ENCODE results near the gene ADRA2B. TPM values are rescaled to one million over a fixed set of nuclear protein-coding genes. Genes with fewer than 3 reads are reported as not detected.

The ADRA2B gene
- total RNA-seq, 4 donors from 2014 or later: 0.93 to 3.6 (median 1.2) TPM

DNA sequence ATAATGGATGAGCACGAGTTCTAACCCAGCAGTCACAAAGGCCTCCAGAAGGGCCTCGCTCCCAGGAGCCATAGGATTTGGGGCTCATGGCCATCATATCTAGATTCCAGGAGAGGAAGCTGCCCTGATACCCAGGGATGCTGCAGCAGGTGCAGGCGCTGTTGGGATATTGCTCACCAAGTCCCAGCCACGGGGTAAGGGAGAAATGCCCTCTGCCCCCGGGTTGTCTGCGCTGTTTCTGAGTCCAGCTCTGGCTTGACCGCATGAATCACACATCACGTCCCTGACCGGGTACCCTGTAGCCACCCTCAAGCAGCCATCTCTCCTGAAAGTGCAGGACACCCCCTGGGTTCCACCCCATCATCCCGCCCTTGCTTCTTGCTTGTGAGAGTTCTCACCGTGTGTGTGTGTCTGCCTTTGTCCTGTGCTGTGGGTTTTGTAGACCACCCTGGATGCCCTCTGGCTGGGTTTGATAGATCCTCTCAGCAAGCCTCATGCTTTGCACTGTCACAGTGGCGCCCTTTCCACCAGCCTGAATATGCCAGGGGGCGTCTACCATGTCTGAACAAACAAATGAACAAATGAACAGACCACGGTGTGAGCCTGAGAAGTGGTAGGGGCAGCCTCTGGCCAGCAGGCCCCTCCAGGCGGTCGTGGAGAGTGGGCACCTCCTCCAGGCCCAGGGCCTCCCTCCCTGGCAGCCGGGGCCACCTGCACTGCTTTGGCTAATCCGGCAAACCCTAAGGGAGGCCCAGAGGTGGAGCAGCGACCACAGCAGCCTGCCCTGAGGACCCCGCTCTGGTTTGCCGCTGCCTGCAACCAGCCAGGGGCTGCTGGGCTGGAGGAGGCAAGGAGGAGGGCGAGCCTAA, 32.1 kb downstream of the ADRA2B start:
- no peak overlapping the region for H3K4me3 ChIP-seq
- no peaks in the 10 kb centered on the region for H3K9me3 ChIP-seq
- no peak for TF ChIP-seq POLR2AphosphoS5 (IDR thresholded peaks at IDR 0.05)
- no peak for TF ChIP-seq EP300 (IDR thresholded peaks at IDR 0.05)
- TF ChIP-seq, protein P1, sequence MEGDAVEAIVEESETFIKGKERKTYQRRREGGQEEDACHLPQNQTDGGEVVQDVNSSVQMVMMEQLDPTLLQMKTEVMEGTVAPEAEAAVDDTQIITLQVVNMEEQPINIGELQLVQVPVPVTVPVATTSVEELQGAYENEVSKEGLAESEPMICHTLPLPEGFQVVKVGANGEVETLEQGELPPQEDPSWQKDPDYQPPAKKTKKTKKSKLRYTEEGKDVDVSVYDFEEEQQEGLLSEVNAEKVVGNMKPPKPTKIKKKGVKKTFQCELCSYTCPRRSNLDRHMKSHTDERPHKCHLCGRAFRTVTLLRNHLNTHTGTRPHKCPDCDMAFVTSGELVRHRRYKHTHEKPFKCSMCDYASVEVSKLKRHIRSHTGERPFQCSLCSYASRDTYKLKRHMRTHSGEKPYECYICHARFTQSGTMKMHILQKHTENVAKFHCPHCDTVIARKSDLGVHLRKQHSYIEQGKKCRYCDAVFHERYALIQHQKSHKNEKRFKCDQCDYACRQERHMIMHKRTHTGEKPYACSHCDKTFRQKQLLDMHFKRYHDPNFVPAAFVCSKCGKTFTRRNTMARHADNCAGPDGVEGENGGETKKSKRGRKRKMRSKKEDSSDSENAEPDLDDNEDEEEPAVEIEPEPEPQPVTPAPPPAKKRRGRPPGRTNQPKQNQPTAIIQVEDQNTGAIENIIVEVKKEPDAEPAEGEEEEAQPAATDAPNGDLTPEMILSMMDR (IDR thresholded peaks at IDR 0.05): no peak
- H3K4me1 ChIP-seq: peaks cover 4% of the 10 kb centered on the region
- H3K27me3 ChIP-seq: peaks cover 4% of the 10 kb centered on the region
- H3K27ac ChIP-seq: no peak overlapping the region
- 91% methylated on average over 20 of the region's 22 CpGs for WGBS
- DNase-seq (ENCODE audit: low spot score in 2 of 2): peak in 1 of 2 donors; percentile 72
- H3K36me3 ChIP-seq: no peaks in the 10 kb centered on the region

DNA sequence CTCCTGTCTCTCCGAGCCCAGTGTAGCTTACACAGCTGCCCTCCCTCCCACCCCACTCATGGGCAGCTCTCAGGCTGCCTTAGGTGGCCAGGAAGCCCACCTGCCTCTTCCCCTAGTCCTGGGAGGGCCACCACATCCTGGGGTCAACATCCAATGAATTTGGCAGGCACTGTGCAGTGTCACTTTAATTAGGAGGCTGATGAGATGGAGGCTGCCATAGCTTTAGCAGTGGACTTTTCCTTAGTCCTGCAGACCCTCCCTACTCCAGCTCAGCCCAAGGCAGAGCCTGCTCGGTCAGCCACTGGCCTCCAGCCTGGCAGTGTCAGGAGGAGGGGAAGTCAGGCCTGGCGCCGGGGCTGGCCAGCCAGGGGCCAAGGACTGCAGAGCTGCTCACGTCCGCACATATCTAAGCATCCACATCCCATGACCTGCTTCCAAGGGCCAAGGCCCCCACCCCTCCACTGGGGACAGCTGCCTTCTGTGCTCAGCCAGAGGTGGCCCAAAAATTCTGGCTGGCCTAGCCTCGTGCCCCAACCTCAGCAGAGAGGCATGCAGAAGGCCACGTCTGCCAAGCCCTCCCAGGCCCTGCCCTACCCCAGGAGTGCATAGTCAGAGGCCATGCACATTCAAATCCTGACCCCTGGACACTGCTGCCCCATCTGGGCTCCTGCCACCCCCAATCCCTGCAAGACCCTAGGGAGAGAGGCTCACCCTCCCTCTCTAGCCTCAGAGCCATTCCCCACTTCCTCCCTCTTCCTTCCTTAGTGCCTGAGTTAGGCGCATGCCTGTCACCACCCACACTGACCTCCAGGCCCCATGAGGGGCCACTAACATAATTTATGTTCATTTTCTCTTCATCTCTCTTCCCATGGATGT, 33.1 kb downstream of the ADRA2B start:
- Histone ChIP-seq H3K27ac (no peak overlapping the region), H3K27me3 (peaks cover 4% of the 10 kb centered on the region), H3K9me3 (no peaks in the 10 kb centered on the region), H3K4me3 (no peak overlapping the region), H3K4me1 (peaks cover 4% of the 10 kb centered on the region), H3K36me3 (no peaks in the 10 kb centered on the region)
- TF ChIP-seq POLR2A (IDR thresholded peaks at IDR 0.05) (no peak), EP300 (IDR thresholded peaks at IDR 0.05) (no peak)
- 63% methylated on average over 4 of the region's 9 CpGs for WGBS
- peak in 1 of 2 donors; percentile 76 for DNase-seq (ENCODE audit: low spot score in 2 of 2)

DNA sequence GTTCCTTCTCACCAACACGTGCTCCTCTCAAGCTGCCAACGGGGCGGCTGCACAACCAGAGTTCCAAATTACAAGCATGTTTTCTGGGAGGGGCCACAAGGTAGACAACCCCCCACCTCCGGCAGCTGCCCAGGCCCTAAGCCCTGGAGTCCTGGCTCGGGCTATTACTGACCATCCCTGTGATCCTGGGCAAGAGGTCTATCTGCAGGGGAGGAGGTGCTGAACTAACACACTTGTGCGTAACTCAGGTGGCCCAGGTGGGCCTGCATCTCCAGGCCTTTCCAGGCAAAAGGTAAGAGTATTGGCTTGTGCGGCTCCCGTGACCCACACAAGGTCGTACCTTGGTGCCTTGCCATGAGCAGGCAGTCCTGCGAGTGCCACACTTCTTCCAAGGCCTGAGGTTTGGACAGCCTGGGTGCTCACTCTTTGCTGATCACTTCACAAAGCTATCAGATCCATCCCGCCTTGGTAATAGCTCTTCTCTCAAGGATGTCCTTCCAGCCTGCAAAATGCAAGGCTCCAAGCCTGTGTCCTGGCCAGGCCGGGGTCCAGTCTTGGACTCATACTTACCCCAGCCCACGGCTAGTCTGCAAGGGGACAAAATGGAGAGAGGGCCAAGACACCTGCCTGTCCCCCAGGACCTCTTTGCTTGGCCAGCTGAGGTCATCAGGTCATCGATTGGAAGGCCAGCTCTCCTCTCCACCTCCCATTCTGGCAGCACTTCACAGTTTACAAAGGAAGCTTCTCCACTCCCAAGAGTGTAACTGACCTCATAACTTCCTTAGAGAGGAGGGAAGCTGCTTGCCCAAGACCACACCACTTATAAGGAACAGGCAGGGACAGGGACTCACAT, 33.9 kb downstream of the ADRA2B start:
- Histone ChIP-seq H3K4me3 (no peak overlapping the region), H3K9me3 (no peaks in the 10 kb centered on the region), H3K27ac (no peak overlapping the region), H3K27me3 (no peaks in the 10 kb centered on the region), H3K36me3 (no peaks in the 10 kb centered on the region), H3K4me1 (peaks cover 4% of the 10 kb centered on the region)
- 82% methylated on average over 4 of the region's 14 CpGs for WGBS
- TF ChIP-seq POLR2AphosphoS5 (IDR thresholded peaks at IDR 0.05): no peak
- TF ChIP-seq POLR2A (IDR thresholded peaks at IDR 0.05): no peak
- TF ChIP-seq, protein P1 (IDR thresholded peaks at IDR 0.05): no peak
- no peak for TF ChIP-seq EP300 (IDR thresholded peaks at IDR 0.05)
- peak in 1 of 2 donors; percentile 54 for DNase-seq (ENCODE audit: low spot score in 2 of 2)

DNA sequence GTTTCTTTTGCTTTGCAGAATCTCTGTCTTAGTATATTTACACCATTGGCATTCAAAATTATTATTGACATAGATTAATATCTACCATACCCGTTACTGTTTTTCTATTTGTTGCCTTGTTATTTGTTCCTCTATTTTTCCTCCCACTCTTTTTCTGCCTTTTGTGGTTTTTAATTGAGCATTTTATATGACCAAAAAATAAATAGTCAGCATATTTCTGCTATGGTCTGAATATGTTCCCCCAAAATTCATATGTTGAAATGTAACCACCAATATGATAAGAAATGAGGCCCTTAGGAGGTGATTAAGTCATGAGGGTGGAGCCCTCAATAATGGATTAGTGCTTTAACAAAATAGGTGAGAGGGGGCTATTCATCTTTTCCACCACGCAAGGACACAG, 35.3 kb downstream of the ADRA2B start:
- Histone ChIP-seq H3K27ac (no peak overlapping the region), H3K36me3 (no peaks in the 10 kb centered on the region), H3K27me3 (no peaks in the 10 kb centered on the region), H3K4me3 (no peak overlapping the region), H3K4me1 (peaks cover 4% of the 10 kb centered on the region), H3K9me3 (peaks cover 2% of the 10 kb centered on the region)
- WGBS: 93% methylated on average over 2 of the region's 2 CpGs
- TF ChIP-seq, protein P1 (IDR thresholded peaks at IDR 0.05): no peak
- DNase-seq (ENCODE audit: low spot score in 2 of 2): no peak

DNA sequence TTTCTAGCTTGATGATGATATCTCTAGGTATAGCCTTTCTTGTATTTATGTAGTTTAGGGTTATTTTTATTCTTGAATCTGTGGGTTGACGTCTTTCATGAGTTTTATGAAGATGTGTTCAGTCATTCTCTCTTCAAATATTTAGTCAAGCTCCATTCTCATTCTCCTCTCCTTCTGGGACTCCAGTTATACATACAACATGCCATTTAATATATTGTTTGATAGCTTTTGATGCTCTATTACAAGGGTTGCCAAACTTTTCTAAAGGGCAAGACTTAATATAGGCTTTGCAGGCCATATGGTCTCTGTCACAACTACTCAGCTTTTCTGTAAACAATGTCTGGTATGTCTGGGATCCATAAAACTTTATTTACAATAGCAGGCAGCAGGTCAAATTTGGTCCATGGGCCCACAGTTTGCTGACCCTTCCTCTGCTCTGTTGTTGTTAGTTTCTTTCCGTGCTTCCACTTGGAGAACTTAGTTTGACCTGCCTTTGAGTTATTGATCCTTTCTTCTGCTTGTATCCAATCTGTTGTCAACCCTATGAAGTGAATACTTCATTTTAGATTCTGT, 41.1 kb downstream of the ADRA2B start:
- no peak for TF ChIP-seq POLR2AphosphoS5 (IDR thresholded peaks at IDR 0.05)
- TF ChIP-seq, protein P1 (IDR thresholded peaks at IDR 0.05): no peak
- no peak for TF ChIP-seq POLR2A (IDR thresholded peaks at IDR 0.05)
- TF ChIP-seq EP300 (IDR thresholded peaks at IDR 0.05): no peak

More for the DNA sequence above, 41.1 kb downstream of the ADRA2B start:
- no peaks in the 10 kb centered on the region for H3K36me3 ChIP-seq
- peaks cover 2% of the 10 kb centered on the region for H3K27me3 ChIP-seq
- 76% methylated on average over 2 of the region's 2 CpGs for WGBS
- no peak for DNase-seq (ENCODE audit: low spot score in 2 of 2)
- H3K4me3 ChIP-seq: no peak overlapping the region
- no peak overlapping the region for H3K27ac ChIP-seq
- H3K9me3 ChIP-seq: peaks cover 5% of the 10 kb centered on the region
- no peaks in the 10 kb centered on the region for H3K4me1 ChIP-seq
